ENCODE results near the gene ERCC5.

The ERCC5 gene

DNA sequence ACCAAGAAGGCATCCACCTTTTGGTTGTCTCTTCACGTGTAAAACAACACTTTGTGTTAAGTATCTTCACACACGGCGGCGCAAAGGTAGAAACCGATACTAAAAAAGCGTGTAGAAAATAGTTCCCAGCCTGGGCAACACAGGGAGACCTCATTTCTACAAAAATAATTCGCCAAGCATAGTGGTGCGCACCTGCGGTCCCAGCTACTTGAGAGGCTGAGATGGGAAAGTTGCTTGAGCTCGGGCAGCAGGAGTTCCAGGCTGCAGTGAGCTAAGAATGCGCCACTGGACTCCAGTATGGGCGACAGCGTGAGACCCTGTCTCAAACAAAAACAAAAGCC is 573 bp upstream of the ERCC5 start:
- DNase-seq (ENCODE audit: low spot score) = no peak

DNA sequence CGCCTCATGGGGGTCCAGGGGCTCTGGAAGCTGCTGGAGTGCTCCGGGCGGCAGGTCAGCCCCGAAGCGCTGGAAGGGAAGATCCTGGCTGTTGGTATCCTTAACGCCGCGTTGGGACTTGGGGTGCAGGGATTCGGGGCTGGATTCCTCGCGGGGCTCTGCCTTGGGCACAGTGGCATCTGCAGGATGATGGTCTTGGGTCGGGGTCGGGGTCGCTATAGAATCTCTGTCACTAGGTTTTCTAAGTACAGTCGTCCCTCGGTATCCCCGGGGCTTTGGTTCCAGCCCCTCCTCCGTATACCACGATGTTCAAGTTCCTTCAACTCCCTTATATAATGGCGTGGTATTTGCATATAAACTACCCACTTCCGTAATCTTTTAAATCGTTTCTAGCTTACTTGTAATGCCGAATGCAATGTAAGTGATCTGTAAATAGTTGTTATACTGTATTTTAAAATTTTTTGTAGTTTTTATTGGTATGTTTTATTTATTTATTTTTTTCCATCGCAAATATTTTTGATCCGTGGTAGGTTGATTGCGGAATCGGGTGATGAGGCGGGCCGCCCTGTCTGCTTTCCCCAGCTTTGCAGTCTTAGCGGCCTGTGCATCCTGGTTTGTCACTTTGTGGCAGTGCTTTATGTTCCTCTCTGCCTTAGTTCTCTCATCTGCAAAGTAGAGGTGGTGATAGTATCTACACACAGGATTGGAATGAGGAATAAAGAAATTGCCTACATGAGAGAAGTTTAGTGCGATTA is 606 bp downstream of the ERCC5 start:
- no peak for DNase-seq (ENCODE audit: low spot score)

DNA sequence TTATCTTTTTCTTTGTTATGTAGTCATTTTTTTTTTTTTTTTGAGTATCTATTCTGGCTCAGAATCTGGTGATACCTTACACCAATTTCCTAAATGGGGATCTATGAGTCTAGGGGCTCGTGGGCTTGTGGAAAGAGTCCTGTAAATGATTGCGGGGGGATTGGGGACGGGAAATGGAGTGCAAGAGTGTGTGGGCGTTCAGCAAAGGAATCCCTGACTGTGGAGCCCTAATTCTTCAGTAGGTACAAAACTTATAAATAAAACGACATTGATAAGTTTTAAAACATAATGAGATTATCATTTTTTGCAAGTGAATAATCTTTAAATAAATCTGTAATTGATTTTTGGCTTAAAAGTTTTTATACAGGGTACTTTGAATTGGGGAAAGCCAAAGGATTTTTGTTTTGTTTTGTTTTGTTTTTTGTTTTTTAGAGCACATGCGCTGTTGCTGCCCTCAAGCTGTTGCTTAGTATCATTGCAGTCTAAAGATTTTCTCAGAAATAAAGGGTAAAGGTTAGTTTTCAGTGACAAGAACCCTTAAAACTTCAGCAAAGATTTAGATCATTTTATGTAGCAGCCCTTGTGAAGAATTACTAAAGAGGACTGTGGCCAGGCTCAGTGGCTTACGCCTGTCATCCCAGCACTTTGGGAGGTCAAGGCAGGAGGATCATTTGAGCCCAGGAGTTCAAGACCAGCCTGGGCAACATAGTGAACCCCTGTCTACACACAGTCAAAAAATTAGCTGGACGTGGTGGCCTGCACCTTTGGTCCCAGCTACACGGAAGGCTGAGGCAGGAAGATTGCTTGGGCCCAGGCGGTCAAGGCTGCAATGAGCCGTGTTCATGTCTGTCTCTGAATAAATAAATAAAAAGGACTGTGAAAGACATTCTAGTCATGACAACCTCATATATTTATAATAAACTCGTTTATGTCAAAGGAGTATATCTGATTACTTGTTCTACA is 1.7 kb downstream of the ERCC5 start:
- DNase-seq (ENCODE audit: low spot score) = no peak

DNA sequence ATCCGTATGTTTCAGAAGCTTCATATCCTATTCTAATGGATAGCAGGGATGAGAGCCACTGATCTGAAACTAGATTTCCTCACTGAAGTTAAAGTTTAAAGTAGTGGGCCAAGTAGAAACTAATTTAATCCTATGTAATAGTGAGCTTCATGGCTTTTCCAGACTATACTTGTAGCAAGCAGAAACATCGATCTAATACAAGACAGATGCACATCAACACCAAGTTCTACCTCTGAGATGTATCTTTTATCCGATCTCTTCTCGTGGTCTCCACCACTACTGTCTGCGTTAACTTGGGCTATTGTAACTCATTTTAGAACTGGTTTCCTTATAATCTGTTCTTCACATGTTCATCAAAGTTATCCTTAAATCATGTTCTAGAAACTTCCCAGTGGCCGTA is 3.1 kb downstream of the ERCC5 start:
- DNase-seq (ENCODE audit: low spot score) = no peak

DNA sequence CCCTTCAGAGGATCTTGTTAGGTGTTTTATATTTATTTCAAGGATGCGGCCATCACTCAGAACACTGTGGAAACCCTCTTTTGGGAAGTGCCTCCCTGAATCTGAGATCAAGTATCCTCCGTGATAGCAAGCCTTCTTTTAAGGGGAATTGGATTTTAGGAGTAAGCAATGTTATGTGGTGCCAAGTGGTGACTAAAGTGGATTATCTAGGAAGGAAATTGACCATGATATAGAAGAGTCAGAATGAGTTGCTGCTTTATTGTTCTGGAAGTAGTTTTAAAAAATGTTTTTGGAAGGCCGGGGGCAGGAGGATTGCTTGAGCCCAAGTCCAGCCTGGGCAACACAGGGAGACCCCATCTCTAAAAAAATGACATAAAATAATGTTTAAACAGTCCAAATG is 6.7 kb downstream of the ERCC5 start:
- no peak for DNase-seq (ENCODE audit: low spot score)

DNA sequence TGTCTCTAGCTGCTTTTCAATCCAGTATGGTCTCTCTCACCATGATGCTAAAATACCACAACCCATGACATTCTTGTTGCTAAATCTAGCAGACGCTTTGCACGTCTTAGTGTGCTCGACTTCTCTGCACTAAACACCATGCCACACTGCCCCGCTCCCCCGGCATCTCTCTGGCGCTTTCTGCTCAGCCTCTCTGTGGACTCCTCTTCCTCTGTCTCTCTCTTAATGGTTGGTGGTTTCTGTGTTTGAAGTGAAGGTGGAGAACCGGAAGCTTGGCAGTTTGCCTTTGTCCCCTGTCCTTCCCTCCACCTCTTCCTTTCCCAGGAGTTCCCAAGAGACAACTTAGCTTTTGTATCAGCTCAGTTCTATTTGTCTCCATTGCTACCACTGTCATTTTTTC is 8.8 kb downstream of the ERCC5 start:
- no peak for DNase-seq (ENCODE audit: low spot score)

DNA sequence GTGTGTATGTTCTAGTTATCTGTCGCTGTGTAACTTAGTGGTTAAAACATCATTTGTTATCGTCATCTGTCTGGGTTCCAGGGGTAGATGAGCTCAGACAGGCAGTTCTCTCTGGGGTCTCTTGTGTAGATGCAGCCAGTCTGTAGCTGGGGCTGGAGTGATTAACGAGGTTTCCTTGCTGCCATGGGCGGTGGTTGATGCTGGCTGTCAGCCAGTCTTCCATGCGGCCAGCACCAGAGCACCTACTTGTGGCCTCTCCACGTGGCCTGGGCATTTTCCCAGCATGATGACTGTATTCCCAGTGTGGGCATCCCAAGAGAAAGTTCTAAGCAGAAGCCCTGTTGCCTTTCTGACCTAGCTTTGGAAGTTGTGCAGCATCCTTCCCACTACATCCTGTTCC is 10.7 kb downstream of the ERCC5 start:
- no peak for DNase-seq (ENCODE audit: low spot score)

DNA sequence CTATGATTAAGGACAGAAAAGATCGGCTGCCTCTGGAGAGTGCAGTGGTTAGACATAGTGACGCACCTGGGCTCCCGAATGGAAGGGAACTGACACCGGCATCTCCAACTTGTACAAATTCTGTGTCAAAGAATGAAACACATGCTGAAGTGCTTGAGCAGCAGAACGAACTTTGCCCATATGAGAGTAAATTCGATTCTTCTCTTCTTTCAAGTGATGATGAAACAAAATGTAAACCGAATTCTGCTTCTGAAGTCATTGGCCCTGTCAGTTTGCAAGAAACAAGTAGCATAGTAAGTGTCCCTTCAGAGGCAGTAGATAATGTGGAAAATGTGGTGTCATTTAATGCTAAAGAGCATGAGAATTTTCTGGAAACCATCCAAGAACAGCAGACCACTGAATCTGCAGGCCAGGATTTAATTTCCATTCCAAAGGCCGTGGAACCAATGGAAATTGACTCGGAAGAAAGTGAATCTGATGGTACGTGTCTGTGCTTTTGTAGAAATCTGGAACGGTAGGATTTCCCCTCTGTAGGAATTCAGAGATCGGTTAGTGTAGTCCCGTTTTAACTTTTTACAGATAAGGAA is 16.9 kb downstream of the ERCC5 start:
- no peak for DNase-seq (ENCODE audit: low spot score)

DNA sequence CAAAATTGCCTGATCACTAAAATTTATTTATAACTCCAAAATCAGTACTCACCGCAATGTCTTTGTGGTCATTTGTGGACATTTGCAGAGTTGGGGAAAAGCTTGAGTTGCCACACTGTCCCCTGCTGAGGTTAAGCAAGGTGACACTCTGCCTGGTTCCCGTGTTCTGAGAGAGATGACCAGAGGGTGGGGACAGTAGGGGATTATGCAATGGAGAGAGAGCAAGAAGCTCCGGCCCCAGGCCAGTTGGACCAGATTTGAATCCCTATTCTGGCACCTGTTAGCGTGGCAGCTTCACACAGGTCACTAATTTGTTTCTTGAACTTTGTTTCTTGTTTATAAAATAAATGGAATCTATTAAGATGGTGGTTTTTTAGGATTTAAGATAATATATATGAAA is 17.8 kb downstream of the ERCC5 start:
- no peak for DNase-seq (ENCODE audit: low spot score)

DNA sequence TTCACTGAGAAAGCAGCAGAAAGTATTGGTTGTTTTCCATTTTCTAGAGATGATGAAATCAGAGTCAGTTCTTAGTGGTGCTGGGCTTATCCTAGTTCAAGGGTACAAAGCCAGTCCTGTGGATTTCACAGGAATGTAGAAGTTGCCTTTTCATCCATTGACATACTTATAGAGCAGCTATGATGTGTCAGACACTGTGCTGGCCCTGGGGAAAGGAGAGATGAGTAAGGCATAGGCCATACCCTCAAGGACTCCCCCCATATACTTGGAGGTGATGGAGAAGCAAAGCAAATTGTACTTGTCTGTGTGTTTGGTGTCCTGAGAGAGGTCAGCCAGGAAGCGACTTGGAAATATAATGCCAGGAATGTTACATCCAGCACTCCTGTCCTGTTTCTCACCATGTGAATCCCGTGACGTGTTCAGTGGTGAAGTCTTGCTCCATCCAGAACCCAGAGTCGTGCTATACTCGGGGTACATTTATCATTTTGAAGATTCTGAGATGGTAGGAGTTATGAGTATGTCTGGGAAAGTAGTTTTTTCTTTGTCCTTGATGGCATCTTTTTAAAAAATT is 22.6 kb downstream of the ERCC5 start:
- DNase-seq (ENCODE audit: low spot score) = no peak

DNA sequence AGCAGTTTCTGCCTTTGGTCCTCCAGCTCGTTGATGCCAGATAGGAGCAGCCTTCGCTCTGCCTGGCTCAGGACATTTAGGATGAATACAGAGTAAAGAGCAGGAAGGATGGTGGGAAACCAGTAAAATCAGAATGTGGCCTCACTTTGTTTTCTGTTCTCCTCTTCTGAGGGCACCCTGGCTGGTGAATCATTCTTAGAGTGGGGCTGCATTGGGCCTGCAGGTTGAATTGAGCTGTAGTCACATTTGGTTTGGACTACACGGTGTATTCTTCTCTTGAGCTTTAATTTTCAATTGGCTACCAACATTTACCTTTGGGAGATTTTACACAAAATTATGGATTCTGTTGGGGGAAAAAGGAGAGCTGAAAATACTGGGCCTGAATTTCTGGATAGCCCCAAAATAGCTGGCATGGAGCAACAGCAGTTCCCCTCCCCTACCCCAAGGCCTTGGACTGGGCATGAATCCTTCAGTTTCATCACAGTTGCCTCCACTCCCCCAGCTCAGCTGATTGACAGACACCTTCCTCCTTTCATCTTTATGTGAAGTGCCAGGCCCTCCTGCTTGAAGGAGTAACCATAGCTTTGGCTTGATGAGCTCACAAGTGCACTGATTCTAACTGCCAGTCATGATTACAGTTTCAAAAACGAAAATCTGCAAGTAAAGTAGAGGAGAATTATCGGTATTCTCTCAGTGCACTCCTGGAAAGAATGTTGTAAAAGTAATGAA is 24.3 kb downstream of the ERCC5 start:
- DNase-seq (ENCODE audit: low spot score) = no peak

DNA sequence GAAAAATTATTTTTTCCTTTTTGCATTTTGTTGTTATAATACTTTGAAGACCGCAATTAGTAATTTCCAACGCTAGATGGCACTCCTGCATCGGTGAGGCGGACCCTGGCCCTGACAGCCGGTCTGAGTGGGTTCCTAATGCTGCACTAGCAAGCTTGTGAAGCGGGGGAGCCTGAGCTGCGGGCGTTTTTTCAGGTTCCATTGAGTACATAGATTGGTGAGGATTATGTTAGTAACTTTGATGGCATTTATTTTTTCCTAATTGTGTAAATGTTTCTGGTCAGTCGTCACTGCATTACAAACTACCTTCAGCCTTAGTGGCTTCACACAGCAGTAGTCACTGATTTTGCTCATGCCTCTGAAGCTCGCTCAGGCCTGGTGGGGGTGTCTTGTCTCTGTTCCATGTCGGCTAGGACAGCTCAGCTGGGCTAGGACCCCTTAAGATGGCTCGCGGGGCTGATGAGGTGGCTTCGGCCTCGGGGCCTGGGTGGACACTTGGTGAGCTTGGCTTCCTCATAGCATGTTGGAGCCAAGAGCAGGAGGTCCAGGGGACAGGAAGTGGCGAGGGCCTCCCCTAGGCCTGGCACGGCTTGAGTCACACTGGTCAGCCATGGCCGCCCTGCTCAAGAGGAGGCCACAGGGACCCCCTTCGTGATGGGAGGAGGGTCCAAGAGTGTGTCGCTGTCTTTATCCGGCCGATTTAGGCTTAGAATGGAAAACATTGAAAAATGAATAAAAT is 25.0 kb downstream of the ERCC5 start:
- no peak for DNase-seq (ENCODE audit: low spot score)

DNA sequence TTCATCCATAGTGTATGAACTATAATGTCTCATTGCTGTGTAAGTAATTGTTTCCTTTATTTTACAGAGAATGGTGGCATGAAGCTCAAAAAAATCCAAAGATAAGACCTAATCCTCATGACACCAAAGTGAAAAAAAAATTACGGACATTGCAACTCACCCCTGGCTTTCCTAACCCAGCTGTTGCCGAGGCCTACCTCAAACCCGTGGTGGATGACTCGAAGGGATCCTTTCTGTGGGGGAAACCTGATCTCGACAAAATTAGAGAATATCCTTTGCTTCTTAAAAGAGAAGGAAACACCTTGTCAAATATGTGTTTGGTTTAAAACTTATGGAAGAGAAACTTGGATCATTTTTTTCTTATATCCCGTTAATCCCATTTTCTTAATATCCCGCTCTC is 26.3 kb downstream of the ERCC5 start:
- no peak for DNase-seq (ENCODE audit: low spot score)

DNA sequence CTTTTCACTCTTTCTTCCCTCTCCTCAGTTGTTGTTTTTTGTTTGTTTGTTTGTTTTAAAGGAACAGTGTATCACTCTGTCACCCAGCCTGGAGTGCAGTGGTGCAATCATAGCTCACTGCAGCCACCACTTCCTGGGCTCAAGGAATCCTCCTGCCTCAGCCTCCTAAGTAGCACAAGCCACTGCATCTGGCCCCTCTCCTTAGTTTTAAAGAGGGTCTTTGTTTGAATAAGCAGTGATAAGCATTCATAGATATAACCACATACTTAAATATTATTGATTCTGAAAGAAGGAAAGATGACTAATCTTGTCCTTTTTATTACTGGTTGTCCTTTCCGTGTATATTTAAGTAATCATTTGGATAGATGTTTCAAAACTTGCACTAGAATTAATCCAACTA is 26.7 kb downstream of the ERCC5 start:
- no peak for DNase-seq (ENCODE audit: low spot score)

DNA sequence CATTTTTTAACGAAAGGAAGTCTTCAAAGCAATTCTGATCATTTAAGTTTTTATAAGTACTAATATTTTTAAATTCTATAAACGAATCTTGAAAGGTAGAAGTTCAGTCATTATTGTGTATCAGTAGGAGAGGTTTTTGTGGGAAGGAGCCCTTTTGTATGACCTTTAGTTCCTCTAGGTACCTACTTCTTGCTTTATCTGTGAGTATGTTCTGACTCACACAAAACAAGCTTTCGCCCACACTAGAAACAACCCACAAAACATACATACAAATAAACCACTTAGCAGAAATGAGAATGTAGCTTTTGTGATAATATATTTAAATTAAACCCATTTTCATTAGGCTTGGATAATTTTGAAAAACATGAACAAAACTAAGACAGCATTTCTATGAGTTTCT is 27.8 kb downstream of the ERCC5 start:
- DNase-seq (ENCODE audit: low spot score) = no peak

DNA sequence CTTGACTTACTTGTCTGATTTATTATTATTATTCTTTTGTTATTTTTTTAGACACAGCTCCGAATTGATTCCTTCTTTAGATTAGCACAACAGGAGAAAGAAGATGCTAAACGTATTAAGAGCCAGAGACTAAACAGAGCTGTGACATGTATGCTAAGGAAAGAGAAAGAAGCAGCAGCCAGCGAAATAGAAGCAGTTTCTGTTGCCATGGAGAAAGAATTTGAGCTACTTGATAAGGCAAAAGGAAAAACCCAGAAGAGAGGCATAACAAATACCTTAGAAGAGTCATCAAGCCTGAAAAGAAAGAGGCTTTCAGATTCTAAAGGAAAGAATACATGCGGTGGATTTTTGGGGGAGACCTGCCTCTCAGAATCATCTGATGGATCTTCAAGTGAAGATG is 29.4 kb downstream of the ERCC5 start:
- DNase-seq (ENCODE audit: low spot score) = no peak

DNA sequence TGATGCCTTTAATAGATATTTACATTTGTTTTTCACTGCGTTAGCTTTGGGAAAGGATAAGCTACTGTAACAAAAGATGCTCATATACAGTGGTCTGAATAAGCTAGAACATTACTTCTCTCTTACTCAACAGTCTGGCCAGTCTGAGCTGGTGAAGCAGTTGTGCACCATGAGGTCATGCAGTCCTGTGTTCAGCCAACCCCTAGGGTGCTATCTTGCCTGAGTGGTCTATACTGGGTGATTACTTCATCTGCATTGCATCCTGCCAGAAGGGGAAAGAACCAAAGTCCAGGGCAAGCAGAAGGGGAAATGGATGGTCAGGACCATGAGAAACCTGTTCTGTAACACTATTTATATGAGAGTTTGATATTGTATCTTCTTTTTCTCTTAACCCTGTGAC is 31.5 kb downstream of the ERCC5 start:
- no peak for DNase-seq (ENCODE audit: low spot score)

DNA sequence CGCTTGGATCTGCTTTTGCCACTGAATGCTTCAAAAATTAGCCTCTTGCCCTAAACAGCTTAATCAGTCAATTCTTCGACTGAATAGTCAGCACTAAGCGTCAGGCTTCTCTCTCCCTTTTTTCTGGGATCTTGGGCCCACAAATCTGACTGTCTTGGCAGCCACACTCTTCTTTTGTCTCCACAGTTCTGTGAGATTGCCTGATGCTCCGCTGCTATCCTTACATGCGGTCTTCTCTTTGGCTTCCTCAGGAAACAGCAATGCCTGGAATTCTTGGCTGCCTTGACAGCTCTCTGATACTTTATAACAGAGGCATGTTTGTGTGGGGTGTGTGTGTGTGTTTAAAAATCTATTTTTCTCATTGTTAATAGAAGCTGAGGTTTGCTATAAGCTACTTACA is 32.6 kb downstream of the ERCC5 start:
- DNase-seq (ENCODE audit: low spot score) = no peak

DNA sequence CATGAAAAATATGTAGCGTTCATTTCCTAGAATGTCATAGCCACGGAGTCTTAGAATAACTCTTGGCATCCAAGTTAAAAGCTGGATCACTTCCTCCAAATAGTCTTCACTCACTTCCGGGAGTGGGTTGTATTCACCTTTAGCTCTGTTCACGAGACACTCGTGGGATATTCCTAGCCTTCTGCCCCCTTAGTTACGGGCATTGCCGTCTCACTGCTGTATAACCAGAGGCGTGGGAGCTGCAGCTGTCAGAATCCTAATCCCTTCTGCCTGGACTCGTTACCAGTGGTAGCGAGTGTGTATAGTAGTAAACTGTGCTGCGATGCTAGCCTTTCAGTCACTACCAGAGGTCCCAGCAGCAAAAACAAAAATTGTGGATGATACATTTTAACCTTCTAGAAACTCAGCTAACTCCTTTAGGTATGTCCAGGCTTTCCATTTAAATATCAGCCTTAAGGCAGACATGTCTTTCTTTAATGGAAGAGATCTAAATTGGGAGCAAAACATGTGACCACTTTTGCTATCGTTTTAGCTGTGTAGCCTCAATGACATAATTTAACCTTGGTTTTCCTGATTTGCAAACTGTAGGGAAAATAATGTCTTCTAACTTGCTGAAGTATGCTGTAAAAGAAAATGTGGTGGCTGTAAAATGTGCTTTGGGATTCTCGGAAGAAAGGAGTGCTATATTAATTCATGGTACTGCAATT is 34.1 kb downstream of the ERCC5 start:
- DNase-seq (ENCODE audit: low spot score) = no peak

DNA sequence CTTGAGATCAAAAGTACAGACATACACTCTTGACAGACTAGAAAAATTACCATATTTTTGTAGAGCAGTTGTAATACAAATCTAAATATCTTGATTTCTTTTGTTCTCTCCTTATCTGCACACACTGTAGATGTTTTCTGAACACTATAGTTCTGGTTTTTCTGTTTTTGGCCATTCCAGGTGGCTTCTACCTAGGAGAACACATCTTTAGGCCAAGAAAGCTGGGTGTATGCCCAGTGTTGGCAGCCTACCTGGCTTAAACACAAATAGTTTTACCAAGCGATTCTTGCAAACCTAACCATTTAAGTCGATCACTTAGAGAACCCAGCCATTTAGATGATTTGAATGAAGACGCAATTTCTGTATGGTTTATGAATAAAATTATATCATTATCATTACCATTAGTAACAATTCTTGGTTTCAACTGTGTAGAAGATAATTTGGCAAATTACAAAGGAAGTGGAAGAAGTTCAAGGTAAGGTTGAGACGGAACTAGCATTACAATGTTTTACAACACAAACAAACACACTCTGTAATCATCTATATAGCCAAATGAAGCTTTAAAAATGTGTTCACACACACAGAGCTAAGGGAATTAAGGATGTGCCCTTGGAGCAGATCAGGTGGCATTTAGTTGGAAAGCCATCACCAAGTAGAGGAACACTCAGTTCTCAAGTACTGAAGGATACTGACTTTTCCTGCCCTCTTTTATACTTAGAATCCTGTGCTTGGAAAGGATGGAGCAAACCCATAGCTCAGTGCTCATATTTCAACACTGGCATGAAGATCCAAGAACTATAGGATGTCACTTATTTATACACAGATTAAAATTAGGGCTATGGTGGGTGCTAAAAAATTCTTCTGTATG is 36.2 kb downstream of the ERCC5 start:
- DNase-seq (ENCODE audit: low spot score) = no peak

Data from left forelimb (tissue), 1 donor.